GM12878 (cell line): Measurements from ENCODE around the gene PRR23A. TPM values are rescaled to one million over a fixed set of nuclear protein-coding genes. Genes with fewer than 3 reads are reported as not detected.
"Not testable (repeated sequence)": the region's sequence is repeated elsewhere in the genome, so short reads cannot be mapped to it uniquely, and the experiment has no call there.

ENCODE experiments used
- ATAC-seq: fragments of 200-7000 bp; cut with Tn5 transposase; 3 replicates; pipeline ENCODE4 v1.9.1; 2020; ENCODE audit warnings: mild to moderate bottlenecking, moderate library complexity
- BruUV-seq: library from RNA; stranded (reverse); fragments of 400-500 nt; replicated peaks from 2 replicates; lab custom pipeline; 2021; lab: Mats Ljungman, UMichigan
- CTCF ChIA-PET: fragments of 300-600 bp; sonication (Branson Sonifier 250); formaldehyde crosslinking; extraction: SDS; loops from one replicate; lab custom pipeline; 2021; ENCODE audit warnings: inconsistent platforms; lab: Yijun Ruan, JAX
- POLR2A ChIA-PET: fragments of 350-600 bp; formaldehyde crosslinking; extraction: SDS; loops from one replicate; lab custom pipeline; 2021; ENCODE audit warnings: inconsistent platforms; lab: Charles Lee
- RAD21 ChIA-PET: fragments of 300-600 bp; sonication (Branson Sonifier 250); formaldehyde crosslinking; loops from one replicate; lab custom pipeline; 2023; ENCODE audit warnings: antibody characterized with exemption; ENCODE audit not compliant: unreplicated experiment; lab: Charles Lee
- SMC1A ChIA-PET: fragments of 300-600 bp; sonication (Branson Sonifier 250); formaldehyde crosslinking; loops from one replicate; lab custom pipeline; 2023; ENCODE audit not compliant: unreplicated experiment, uncharacterized antibody; lab: Charles Lee
- DNase-seq: peaks from one replicate; pipeline ENCODE4 v3.0.0-alpha.2; 2011; ENCODE audit warnings: low read depth, low spot score
- FAIRE-seq: peaks from 3 replicates; lab custom pipeline; 2011; peaks lifted over from hg19 to GRCh38; lab: Jason Lieb, UNC
- H2AFZ ChIP-seq: 2 replicates; pipeline ENCODE4 v1.6.0; 2011; ENCODE audit warnings: low read depth, low read length, control low read depth; ENCODE audit not compliant: control insufficient read depth
- H3K27ac ChIP-seq: 2 replicates; pipeline ENCODE4 v1.5.1; 2011; ENCODE audit warnings: control low read depth; ENCODE audit not compliant: control insufficient read depth, insufficient read depth
- H3K27me3 ChIP-seq, 2 experiments: replicated peaks in 1 of 2; 2 replicates each; pipeline versions ENCODE4 v1.6.0 to v1.6.1; 2011; ENCODE audit warnings: low read length in 1 of 2; ENCODE audit not compliant: control insufficient read depth in 2 of 2, insufficient read depth in 2 of 2
- H3K36me3 ChIP-seq, 2 experiments: 2 replicates each; pipeline ENCODE4 v1.5.1; 2011; ENCODE audit warnings: low read length in 1 of 2; ENCODE audit not compliant: control insufficient read depth in 2 of 2, insufficient read depth in 2 of 2
- H3K4me1 ChIP-seq: 2 replicates; pipeline ENCODE4 v1.6.1; 2011; ENCODE audit warnings: mild to moderate bottlenecking, low read length, moderate library complexity, mixed read lengths; ENCODE audit not compliant: control insufficient read depth, insufficient read depth
- H3K4me2 ChIP-seq: 2 replicates; pipeline ENCODE4 v1.6.0; 2011; ENCODE audit warnings: control low read depth; ENCODE audit not compliant: control insufficient read depth, insufficient read depth
- H3K4me3 ChIP-seq: fragments of 200-600 bp; sonication (generic); 2 replicates; pipeline ENCODE4 v1.5.1; 2016
- H3K79me2 ChIP-seq: 2 replicates; pipeline ENCODE4 v1.6.0; 2011; ENCODE audit warnings: low read length; ENCODE audit not compliant: control insufficient read depth, insufficient read depth
- H3K9ac ChIP-seq: 2 replicates; pipeline ENCODE4 v1.8.0; 2011; ENCODE audit warnings: low read length, control low read depth, mixed read lengths; ENCODE audit not compliant: control insufficient read depth, insufficient read depth
- H3K9me3 ChIP-seq: replicated peaks from 3 replicates; pipeline ENCODE4 v1.5.1; 2011; ENCODE audit warnings: mild to moderate bottlenecking, low read length; ENCODE audit not compliant: control insufficient read depth, insufficient read depth
- H4K20me1 ChIP-seq: 2 replicates; pipeline ENCODE4 v1.6.0; 2011; ENCODE audit not compliant: control insufficient read depth, insufficient read depth
- ASH2L ChIP-seq: fragments of 300-600, 200-600 bp; sonication (generic); IDR thresholded peaks from 2 replicates; pipeline ENCODE4 v1.6.1; 2017; ENCODE audit warnings: low read depth, mild to moderate bottlenecking, borderline replicate concordance
- BCL11A ChIP-seq: IDR thresholded peaks from 2 replicates; pipeline ENCODE4 v1.6.1; 2011; ENCODE audit warnings: low read depth, low read length
- CHD4 ChIP-seq: fragments of 200-600 bp; sonication (generic); IDR thresholded peaks from 2 replicates; pipeline ENCODE4 v1.6.1; 2016; ENCODE audit warnings: mild to moderate bottlenecking
- FOS ChIP-seq: IDR thresholded peaks from 3 replicates; pipeline ENCODE4 v1.6.1; 2011; ENCODE audit warnings: borderline replicate concordance; ENCODE audit not compliant: insufficient read length; ENCODE audit errors: extremely low read depth
- IKZF1 ChIP-seq: fragments of 450-650 bp; conservative IDR thresholded peaks from 2 replicates; pipeline ENCODE4 v1.6.1; 2017; ENCODE audit warnings: antibody characterized with exemption, mild to moderate bottlenecking
- RB1 ChIP-seq: fragments of 450-650 bp; formaldehyde crosslinking; IDR thresholded peaks from 2 replicates; pipeline ENCODE4 v1.6.1; 2017; ENCODE audit warnings: mild to moderate bottlenecking, borderline replicate concordance
- STAT3 ChIP-seq: IDR thresholded peaks from 2 replicates; pipeline ENCODE4 v1.6.1; 2011; ENCODE audit warnings: low read depth, low read length, improper control_type of control experiment
- TCF3 ChIP-seq: IDR thresholded peaks from 2 replicates; pipeline ENCODE4 v1.6.1; 2012; ENCODE audit warnings: low read depth, mild to moderate bottlenecking, low read length, borderline replicate concordance; ENCODE audit not compliant: insufficient read depth
- YBX1 ChIP-seq: fragments of 450-650 bp; IDR thresholded peaks from 2 replicates; pipeline ENCODE4 v1.6.1; 2016; ENCODE audit warnings: antibody characterized with exemption
- in situ Hi-C: fragments of 300-500 bp; cut with MboI; formaldehyde crosslinking; loops from 9 replicates; pipeline ENCODE4 v1.14.3; 2018; ENCODE audit warnings: mixed read lengths
- intact Hi-C: fragments of 100-400 bp; cut with micrococcal nuclease; formaldehyde crosslinking; loops from one replicate; pipeline ENCODE4 v1.14.2; 2022; ENCODE audit not compliant: unreplicated experiment
- polyA plus RNA-seq, 11 experiments: library from polyadenylated mRNA; depleted of rRNA in 4 of 11; unstranded in 6 of 11; stranded (reverse) in 5 of 11; fragments of >200 nt; fragmentation: Nextera tagmentation in 4 of 11; fragmentation: Illumina TruSeq in 1 of 11; extraction: Ambion mirVana in 4 of 11; extraction: Trizol in 1 of 11; gene quantifications; 1 replicate in 1 of 11; 2 replicates in 10 of 11; pipeline versions ENCODE4 v1.2.1 to v1.2.3, GENCODE V29; 2011 to 2016; ENCODE audit warnings: inconsistent platforms in 2 of 11, missing spikeins in 2 of 11, low read depth in 1 of 11
- total RNA-seq, 4 experiments: library from RNA; depleted of rRNA in 3 of 4; stranded (reverse); fragments of >200 nt in 3 of 4; fragmentation: Illumina TruSeq in 1 of 4; extraction: Trizol in 1 of 4; gene quantifications; 2 replicates each; pipeline versions ENCODE4 v1.2.1 to v1.2.3, GENCODE V29; 2013 to 2021
- TF ChIP-seq, protein P1 (sequence below): fragments of 450-650 bp; IDR thresholded peaks from 2 replicates; pipeline ENCODE4 v1.6.1; 2017; ENCODE audit warnings: low read depth, mild to moderate bottlenecking, moderate library complexity
- TF ChIP-seq, protein P2 (sequence below): fragments of 450-650 bp; IDR thresholded peaks from 2 replicates; pipeline ENCODE4 v1.6.1; 2017; ENCODE audit warnings: borderline replicate concordance
- TF ChIP-seq, protein P3 (sequence below): IDR thresholded peaks from 2 replicates; pipeline ENCODE4 v1.6.1; 2011; ENCODE audit warnings: low read depth, low read length, improper control_type of control experiment, borderline replicate concordance

PRR23A gene
- total and polyA plus RNA-seq, 10 of the 15 experiments (the other 5 are each of a cell fraction or from before 2014, with no cell fraction given): not detected

DNA sequence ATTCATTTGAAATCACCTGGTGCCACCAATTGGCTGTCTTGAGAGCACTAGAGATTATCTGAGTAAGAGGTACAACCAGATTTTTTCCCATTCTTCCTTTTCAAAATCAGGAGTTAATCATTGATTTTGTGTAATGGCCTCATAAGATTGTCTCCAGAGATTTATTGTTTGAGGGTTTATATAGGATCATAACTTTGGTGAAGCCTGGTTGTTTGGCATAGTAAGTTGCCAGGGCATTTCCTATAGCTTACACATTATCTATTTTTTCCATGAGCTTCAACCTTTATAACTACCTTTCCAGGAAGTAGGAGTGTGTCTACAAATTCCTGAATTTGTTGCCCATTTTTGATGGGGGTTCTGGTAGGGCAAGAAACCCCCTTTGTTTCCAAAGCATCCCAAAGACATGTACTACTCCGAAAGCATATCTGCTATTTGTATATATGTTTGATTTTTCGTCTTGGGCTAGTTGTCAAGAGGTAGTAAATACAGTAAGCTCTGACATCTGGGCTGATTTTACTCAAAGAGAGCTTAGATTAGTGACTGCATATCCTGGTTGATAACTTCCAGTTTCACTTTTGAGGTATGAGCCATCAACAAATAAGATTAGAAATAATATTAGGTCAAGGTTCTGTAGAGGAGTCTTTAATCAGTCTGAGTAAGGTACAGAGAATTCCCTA, 26.4 kb upstream of the PRR23A start (continued):
- TF ChIP-seq, protein P1, sequence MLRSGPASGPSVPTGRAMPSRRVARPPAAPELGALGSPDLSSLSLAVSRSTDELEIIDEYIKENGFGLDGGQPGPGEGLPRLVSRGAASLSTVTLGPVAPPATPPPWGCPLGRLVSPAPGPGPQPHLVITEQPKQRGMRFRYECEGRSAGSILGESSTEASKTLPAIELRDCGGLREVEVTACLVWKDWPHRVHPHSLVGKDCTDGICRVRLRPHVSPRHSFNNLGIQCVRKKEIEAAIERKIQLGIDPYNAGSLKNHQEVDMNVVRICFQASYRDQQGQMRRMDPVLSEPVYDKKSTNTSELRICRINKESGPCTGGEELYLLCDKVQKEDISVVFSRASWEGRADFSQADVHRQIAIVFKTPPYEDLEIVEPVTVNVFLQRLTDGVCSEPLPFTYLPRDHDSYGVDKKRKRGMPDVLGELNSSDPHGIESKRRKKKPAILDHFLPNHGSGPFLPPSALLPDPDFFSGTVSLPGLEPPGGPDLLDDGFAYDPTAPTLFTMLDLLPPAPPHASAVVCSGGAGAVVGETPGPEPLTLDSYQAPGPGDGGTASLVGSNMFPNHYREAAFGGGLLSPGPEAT: no peak
- TF ChIP-seq RB1 (no peak), ASH2L (no peak), STAT3 (no peak), FOS (no peak), CHD4 (no peak), TCF3 (no peak), IKZF1 (no peak), BCL11A (no peak), YBX1 (no peak)
- TF ChIP-seq, protein P2, sequence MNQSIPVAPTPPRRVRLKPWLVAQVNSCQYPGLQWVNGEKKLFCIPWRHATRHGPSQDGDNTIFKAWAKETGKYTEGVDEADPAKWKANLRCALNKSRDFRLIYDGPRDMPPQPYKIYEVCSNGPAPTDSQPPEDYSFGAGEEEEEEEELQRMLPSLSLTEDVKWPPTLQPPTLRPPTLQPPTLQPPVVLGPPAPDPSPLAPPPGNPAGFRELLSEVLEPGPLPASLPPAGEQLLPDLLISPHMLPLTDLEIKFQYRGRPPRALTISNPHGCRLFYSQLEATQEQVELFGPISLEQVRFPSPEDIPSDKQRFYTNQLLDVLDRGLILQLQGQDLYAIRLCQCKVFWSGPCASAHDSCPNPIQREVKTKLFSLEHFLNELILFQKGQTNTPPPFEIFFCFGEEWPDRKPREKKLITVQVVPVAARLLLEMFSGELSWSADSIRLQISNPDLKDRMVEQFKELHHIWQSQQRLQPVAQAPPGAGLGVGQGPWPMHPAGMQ: no peak
- TF ChIP-seq, protein P3, sequence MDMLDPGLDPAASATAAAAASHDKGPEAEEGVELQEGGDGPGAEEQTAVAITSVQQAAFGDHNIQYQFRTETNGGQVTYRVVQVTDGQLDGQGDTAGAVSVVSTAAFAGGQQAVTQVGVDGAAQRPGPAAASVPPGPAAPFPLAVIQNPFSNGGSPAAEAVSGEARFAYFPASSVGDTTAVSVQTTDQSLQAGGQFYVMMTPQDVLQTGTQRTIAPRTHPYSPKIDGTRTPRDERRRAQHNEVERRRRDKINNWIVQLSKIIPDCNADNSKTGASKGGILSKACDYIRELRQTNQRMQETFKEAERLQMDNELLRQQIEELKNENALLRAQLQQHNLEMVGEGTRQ: no peak
- TF ChIP-seq, all 136 proteins: peak for 0

DNA sequence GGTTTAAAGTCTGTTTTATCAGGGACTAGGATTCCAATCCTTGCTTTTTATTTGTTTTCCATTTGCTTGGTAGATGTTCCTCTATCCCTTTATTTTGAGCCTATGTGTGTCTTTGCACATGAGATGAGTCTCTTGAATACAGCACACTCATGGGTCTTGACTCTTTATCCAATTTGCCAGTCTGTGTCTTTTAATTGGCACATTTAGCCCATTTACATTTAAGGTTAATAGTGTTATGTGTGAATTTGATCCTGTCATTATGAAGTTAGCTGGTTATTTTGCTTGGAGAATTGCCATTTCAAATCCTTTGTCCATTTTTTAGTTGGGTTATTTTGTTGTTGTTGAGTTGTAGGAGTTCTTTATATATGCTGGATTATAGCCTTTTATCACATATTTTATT, 24.5 kb upstream of the PRR23A start:
- SMC1A ChIA-PET, H3K4me2 ChIP-seq, BruUV-seq, H3K9me3 ChIP-seq, FAIRE-seq, RAD21 ChIA-PET, H3K79me2 ChIP-seq, POLR2A ChIA-PET, H3K4me1 ChIP-seq, H3K27ac ChIP-seq, H3K27me3 ChIP-seq, H3K9ac ChIP-seq, H3K36me3 ChIP-seq, DNase-seq, intact Hi-C loops, H4K20me1 ChIP-seq, H3K4me3 ChIP-seq, ATAC-seq, in situ Hi-C loops, H2AFZ ChIP-seq: not testable (repeated sequence)
- CTCF ChIA-PET: interaction anchor here (1.3 kb wide), 1 partner anchor 94 kb away, joined by 3 read pairs; no protein-coding TSS in a partner anchor
